ENCODE data around the gene MCM8.

The MCM8 gene

GRCh38 chr20:5947276-5947675 lies 3.2 kb upstream of the MCM8 start:
- DNase-seq: no peak

- no peak for DNase-seq
Measured at GRCh38 chr20:5949943-5950270, 545 bp upstream of the MCM8 start.

GRCh38 chr20:5967469-5967868 lies 17.0 kb downstream of the MCM8 start:
- DNase-seq: no peak

- no peak for DNase-seq
Measured at GRCh38 chr20:5968462-5968861, 18.0 kb downstream of the MCM8 start.

- DNase-seq: no peak
Measured at GRCh38 chr20:5969348-5969935, 19.0 kb downstream of the MCM8 start.

DNA sequence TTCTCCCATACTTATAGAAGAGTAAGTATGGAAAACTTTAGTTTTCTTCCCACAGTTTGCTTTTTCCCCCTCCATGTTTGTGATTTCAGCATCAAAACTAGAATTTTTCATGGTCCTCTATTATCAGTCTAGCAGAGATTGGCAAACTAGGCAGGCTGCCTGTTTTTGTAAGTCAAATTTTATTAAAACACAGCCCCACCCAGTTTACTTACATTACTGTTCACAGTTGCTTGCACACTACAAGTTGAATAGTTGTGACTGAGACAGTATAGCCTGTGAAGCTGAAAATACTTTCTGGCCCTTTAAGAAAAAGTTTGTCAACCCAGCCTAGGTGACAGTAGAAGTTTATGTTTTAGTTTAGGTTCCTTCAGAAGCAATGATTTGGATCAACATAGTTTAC lies 19.5 kb downstream of the MCM8 start:
- DNase-seq: no peak

GRCh38 chr20:5970381-5970780 lies 19.9 kb downstream of the MCM8 start:
- DNase-seq: no peak

DNA sequence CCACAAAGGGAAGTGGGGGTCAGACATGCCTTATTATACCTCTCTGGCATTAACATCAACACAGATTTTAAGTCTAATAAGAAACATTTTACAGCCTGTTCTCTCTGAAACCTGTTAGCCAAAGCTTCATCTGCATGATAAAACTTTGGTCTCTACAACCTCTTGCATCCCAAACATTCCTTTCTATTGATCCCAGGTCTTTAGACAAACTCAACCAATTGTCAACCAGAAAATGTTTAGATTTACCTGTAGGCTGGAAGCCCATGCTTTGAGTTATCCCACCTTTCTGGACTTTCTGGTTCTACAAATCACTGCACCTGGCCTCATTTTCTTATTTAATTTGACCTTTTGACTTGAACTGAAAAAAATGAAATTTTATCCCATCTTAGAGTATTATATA lies 20.8 kb downstream of the MCM8 start:
- no peak for DNase-seq

DNA sequence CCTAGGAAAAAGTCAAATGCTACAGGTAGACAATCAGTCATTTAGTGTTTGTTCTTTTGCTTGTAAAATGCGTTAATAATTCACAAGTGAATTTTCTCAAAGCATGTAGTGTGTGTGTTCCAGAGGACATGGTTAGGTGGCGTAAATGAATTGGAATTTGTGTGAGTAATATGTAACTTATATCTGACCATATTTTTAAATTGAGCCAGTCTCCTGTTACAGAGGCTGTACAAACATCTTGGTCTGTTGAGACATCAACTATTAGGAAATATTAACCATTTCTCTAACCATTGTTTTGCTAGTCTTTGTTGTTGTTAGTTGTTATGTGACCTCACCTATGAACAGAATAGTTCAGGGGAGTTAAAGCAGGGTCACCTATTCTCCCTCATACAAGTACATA lies 22.7 kb downstream of the MCM8 start:
- no peak for DNase-seq

GRCh38 chr20:5973971-5974370 lies 23.5 kb downstream of the MCM8 start:
- no peak for DNase-seq

DNA sequence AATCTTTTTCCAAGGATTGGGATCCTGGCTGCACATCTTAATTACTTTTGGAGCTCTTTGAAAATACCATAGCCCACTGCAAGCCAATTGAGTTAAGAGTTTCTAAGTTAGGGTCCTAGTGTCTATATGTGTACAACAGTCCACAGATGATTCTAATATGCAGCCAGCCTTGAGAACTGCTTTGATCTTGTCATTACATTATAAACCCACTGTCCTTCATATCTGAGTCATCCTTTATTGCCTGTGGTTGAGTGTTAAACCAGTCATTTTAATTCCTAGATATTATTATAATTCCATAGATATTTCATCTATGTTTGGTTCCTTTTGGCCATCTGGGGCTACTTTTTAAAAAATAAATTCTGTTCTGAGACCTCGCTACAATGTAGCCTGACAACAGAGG lies 24.1 kb downstream of the MCM8 start:
- no peak for DNase-seq

DNA sequence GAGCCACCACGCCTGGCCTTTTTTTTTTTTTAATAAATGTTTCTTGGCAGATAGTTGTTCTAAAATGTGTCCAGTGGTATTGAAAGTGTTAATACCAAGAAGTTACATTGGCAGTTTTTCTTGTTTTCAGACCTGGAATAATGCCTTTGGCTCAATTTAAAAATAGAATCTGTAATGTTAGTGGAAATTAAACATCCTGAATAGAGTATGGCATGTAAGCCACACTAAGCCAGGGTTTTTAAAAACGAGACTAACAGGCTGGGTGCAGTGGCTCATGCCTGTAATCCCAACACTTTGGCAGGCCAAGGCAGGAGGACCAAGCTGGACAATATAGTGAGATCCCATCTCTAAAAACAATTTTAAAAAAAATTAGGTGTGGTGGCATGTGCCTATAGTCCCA lies 25.3 kb downstream of the MCM8 start:
- DNase-seq: no peak

GRCh38 chr20:5977223-5977622 lies 26.8 kb downstream of the MCM8 start:
- no peak for DNase-seq

DNA sequence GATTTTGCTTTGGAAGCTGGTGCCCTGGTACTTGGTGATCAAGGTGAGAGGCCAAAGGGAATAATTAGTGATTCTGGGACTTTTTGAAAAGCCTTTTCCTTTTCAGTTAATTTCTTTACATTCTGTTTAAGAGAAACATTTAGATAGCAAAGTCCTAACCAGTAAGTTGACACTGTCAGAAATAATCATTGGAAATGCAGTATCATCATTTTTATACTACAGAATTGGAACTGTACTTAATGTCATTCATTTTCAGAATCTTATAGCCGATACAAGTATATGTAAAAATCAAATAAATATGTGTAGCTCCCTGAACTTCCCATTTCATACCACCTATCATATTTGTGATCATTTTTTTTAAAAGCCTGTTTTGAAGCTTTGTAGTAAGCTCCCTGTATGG lies 27.5 kb downstream of the MCM8 start:
- no peak for DNase-seq

DNA sequence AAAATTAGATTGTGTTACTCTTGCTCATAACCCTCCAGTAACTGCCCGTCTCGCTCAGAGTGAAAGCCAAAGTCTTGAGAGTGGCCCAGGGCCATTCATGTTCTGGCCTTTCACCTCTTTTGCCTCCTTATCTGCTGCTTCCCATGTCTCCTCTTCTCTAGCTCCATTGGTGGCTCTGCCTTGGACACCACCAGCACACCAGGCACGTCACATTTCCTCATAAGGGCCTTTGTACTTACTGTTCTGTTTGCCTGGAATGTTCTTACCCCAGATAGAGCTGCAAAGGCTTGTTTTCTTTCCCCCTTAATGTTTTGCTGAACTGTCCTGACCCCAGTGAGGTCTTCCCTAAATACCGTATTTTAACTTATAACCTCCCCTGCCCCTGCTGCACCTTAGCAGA lies 29.3 kb downstream of the MCM8 start:
- no peak for DNase-seq

GRCh38 chr20:5980720-5981538 lies 30.5 kb downstream of the MCM8 start:
- DNase-seq: no peak

DNA sequence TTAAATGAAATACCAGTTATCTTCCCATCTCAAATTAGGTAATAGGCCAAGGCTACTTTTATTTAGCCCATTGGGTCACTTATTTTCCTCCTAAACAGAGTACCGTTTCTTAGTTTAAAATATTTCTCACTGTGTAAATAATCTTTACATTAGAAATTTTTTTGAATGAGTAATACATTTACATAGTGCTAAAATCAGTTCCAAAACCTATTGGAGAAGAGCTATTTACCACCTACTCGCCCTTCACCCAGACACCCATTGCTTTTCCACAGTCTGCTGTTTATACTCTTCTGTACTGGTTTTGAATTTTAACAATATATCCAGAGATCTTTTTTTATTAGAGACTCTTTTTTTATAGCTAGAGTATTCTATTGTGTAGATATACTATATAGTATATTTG lies 36.9 kb downstream of the MCM8 start:
- no peak for DNase-seq

DNA sequence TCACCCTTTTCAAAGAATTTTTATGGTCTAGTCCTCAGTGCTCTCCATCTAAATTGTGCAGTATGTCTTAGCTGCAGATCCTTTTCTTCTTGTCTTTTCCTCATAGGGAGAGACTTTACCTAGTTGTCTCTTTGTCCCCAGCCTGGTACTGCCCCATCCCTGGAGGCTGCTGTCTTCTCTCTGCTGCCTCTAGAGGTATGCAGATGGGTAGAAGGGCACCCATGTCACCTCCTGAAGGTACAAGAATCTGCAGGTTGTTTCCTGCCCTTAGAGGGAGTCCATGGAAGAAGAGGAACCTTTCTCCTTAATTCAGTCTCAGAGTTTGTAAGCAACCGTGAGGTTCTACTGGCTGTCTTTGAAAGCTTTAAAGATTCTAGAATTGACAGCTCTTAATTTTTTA lies 39.1 kb downstream of the MCM8 start:
- DNase-seq: no peak

- DNase-seq: no peak
Measured at GRCh38 chr20:5990946-5991345, 40.5 kb downstream of the MCM8 start.

GRCh38 chr20:5991623-5992441 lies 41.4 kb downstream of the MCM8 start:
- no peak for DNase-seq

- peak; percentile 1 to 58 for DNase-seq
Measured at GRCh38 chr20:5996765-5997164, 46.3 kb downstream of the MCM8 start.

GRCh38 chr20:5999783-6000182 lies 49.3 kb downstream of the MCM8 start:
- no peak for DNase-seq

- no peak for DNase-seq
Measured at GRCh38 chr20:6000871-6001270, 50.4 kb downstream of the MCM8 start.

- DNase-seq: no peak
Measured at GRCh38 chr20:6006603-6006949, 56.1 kb downstream of the MCM8 start.
